ENCODE results near the gene RDX.

- TF ChIP-seq CTCF (IDR thresholded peaks at IDR 0.05; ENCODE audit: low read depth, low read length, poor library complexity, severe bottlenecking) (no peak), EZH2phosphoT487 (IDR thresholded peaks at IDR 0.05; ENCODE audit: borderline replicate concordance, low read length) (no peak)
Observed at GRCh38 chr11:110301577-110301976, 5.2 kb upstream of the RDX start.

Measured in DOHH2 (cell line).